Activated naive CD8-positive, alpha-beta T cell treated with anti-CD3 and anti-CD28 coated beads, Interleukin-2, amount 50 U/mL, for 16 hours (primary cell): ENCODE results near the gene RND3.

ENCODE experiments used
- DNase-seq: peaks from one replicate; pipeline ENCODE4 v3.0.0-alpha.2; 2020; ENCODE audit warnings: low read depth, low spot score

Gene RND3, protein sequence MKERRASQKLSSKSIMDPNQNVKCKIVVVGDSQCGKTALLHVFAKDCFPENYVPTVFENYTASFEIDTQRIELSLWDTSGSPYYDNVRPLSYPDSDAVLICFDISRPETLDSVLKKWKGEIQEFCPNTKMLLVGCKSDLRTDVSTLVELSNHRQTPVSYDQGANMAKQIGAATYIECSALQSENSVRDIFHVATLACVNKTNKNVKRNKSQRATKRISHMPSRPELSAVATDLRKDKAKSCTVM

DNA sequence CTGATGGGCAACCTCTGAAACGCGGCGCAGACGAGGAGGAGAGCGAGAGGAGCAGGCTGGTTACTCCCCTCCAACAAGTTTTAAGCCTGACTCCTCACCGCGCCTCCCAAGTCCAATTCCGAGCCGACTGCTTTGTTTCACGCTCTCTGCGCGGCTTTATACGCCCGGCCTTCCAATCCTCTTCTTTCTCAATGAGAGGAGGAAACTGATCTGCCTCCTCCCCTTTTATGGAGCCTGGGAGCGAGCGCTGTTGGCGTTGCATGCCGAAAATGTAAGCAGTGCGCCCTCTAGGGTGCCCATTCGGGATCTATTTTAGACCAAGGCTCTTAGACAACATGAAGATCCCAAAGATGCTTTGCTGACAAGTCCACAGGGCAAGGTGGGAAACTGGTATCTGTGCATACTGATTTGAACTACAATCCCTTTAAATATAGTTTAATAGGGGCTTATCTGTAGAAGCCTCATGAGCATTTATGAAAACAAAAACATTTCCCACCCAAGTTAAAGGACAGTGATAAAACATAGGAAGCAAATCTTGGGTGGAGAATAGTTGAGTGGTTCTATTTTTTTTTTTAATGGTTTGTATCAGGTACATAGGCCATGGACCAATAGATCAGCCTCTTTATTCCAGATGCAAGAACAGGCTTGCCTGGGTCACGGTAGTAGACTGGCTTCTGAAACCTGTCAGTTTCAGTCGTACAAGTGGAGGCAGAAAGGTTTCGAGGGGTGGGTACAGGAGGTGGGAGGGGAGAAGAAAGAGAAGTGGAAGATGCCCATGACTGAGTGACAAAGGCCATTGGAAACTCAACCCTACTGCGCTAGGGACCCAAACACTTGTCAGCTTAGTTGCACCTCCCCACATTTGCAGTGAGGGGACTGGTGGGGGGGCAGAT lies at the start of gene RND3:
TSS of gene RND3 (minus strand) at position 131 of the 893 bp plus-strand sequence. CDS start 250 bp downstream, outside the sequence.
- DNase-seq, result no peak

DNA sequence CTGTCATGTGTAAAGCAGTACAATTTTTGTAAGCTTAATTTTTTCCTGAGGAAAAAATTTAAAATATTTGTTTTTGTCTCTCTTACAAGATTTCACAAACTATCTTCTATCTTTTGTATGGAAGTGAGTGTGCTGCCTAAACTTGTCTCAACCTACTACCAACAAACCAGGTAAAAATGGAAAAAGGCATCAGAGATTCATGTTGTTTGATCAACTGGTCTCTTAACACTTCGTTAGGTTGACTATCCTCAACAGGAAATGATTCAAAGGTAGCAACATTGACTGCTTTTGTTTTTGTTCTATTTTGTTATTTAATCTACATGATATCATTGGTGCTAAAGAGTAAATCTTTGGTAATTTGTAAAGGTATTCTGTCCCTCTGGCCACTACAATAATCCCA lies 47.7 kb upstream of the RND3 start:
- DNase-seq, result no peak

DNA sequence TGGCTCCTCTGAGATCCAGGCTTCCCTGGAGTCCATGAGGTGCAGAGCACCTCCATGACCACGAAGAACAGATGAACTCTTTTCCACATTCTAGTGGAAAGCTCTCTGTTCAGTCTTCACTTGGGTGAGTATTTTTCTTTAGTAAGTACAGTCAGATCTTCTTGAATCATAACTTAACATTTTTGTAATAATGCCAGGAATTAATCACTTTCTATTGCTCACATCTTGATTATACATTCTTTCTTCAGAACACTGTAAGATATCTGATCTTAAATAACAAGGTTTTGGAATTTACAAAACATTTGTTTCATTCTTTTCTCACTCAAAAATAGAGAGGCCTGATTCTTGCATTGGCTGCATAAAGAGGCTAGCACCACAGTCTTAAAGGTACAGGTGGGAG lies 45.4 kb upstream of the RND3 start:
- no peak for DNase-seq

DNA sequence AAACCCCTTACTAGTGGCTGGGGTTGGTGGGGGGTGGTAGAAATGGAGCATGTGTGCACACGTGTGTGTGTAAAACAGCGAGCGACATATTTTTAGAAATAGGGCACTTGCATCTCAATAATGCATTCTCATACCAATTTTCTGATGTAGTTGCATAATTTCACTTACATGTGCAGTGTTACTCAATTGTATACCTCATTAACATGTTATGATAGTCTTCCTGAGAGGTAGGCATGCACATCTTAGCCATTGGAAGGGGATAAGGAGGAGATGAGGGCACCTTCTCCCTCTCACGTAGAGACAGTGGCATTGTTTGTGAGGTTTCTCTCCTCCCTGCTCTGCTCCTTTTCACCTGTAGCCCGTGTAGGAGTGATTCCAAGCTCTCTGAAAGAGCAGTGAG lies 44.6 kb upstream of the RND3 start:
- DNase-seq, result no peak

DNA sequence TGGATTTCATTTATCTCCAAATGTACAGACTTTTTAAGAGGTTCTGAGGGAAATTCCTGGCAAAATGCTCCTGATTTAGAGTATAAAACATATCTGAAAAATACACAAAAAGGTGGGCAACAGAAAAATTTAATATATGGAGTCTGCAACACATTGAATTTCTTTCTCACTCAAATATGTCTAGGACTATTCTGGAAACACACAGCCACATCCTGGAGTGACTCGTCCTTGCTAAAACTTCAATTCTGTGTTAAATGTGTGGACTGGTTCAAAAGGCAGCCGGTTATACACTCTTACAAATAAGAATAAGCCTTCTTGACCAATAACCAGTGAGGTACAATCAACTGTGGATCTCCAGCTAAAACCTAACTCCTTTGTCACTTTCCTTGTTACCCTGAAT lies 44.1 kb upstream of the RND3 start:
- no peak for DNase-seq

DNA sequence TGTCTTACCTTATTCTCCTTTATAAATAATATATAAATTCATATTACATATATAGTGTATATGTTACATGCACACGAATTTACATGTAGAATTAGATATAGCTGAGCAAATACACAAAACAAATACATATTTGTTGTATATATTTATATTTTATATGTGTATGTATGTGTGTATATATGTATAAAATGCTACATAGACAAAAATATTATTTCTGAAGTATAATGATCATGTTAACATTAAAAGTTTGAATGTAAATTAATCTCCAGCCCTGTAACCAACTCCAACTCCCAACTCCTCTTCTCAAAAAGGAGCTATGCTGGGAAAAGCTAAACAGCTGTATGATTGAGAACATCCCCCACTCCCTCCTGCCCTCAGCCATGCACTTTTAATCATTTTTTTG lies 42.7 kb upstream of the RND3 start:
- no peak for DNase-seq

DNA sequence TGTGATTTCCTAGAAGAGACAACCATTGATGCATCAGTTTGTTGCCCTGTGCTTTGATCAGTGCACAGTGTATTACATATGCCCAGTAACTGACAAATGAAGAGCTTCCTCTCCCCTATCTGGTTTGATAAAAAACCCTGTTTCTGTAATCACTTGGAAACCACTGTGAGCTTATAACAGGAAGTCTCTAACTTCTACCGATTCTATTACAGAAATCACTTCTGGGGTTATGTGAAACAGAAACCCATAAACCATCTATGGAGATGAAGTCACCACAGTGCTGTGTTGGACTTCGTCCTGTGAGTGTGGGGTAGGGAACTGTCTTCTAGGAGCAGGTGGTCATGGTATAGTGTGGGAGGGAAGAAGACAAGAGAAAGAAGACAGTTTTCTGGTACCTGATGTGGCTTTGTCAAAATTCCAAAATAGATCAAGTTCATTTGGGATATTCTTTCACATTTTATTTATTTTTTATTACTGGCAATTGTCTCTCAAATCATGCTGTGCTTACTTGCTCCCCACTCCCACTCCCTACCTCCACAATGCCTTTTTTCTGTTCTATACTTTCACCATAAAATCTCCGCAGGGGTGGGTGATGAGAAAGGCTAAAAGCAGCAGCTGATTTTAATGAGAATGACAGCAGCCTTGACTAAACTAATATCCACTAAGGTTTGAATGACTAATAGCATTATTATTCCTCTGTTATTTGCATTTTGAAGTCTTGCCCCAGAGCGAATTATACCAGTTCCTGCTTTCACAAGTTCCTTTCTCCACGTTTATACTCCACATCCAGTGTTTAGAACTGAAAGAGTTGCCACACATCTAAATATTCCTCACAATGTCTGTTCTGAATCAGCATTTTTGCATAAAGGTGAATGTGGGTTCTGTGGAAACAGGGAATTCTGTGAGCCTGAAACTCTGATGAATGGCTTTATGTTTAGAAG lies 41.7 kb upstream of the RND3 start:
- DNase-seq, result no peak

DNA sequence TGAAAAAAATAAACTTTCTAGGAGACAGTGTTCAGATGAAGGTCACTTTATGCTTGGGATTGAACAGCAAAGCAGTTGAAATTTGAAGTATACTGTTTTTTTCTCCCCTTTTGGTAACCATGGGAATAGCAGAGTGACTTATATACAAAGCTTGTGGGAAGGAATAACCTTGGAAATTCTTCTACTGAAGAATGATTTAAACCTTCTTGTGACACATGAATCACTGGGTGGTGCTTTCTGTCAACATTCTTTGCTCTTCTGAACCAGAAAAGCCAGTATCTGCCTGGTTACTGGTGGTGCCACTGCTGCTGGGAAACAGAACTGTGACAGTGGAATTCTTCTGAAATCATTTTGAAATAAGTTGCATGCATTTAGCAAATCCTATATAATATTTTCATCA lies 39.4 kb upstream of the RND3 start:
- DNase-seq, result no peak

DNA sequence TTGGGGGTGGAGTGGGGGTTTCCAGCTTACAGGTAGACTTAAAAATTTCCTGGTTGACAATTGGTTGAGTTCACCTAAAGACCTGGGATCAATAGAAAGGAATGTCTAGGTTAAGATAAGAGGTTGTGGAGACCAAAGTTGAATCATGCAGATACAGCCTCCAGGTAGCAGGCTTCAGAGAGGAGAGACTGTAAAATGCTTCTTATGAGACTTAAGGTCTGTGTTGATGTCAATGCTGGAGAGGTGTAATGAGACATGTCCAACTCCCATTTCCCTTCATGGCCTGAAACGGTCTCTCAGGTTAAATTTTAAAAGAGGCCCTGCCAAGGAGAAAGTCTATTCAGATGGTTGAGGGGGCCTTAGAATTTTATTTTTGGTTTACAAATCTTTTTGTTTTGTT lies 38.5 kb upstream of the RND3 start:
- no peak for DNase-seq

DNA sequence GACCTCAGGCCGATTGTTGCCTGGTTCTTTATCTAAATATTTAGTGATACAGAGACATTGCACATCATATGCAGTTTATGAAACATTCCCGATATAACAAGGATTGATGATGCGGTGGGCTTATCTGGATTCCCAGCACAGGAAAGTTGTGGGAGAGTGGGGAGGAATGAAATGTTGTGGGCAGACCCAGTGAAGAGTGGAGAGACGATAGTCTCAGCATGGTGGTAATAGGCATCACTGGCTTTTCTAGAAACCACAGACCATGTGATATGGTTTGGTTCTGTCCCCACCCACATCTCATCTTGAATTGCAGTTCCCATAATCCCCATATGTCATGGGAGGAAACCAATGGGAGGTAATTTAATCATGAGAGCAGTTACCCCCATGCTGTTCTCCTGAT lies 34.8 kb upstream of the RND3 start:
- DNase-seq, result no peak

DNA sequence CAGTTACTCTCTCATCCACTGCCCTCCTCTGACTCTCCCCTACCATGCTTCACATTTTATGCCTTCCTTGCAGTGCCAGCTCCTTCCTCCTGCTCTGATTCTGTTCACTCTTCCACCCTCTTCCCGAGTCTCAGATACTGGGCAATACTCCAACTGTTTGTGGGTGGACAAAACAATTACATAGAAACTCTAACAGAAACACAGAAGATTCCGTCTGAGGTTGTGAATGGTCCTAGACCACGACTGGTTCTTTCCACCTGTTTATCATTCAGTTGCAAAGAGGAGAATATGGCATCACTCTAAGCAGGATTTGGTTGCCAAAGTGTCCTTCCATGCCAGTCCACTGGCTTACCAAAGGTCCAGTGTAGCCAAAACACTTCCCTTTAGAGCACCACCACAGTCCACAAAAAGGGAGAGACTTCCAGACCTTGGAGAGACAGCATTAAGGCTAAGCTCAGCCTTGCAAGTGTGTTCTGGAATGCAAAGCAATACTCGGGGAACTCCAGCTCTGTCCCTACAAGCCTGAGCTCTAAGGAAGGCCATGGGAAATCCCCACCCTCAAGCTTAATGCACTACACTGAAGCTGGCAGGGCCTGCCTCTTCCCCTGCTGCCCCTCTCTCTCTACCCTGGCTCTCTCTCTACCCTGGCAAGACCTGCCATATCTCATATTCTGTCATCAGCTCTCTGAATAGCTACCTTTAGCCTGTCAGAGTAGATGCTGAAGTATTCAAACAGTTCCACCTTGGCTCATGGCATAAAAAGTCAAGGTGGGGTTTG lies 33.6 kb upstream of the RND3 start:
- DNase-seq, result no peak

DNA sequence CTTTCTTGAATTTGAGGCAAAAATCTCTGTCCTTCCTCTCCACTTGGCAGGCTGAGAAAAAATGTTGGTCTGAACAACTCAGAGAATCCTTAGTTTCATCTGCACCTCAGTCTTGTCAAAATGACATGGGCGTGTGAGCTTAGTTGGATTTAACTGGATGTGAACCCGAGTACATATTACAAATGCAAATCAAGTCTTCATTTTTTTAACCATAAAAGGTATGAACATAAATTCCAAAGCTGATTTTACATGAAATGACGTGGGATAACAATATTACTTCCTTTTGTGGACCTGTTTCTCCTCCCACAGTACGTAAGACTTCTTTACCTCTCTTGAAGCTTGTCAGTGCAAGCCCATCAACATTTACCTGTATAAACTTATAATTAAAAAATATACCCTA lies 32.6 kb upstream of the RND3 start:
- DNase-seq, result no peak

DNA sequence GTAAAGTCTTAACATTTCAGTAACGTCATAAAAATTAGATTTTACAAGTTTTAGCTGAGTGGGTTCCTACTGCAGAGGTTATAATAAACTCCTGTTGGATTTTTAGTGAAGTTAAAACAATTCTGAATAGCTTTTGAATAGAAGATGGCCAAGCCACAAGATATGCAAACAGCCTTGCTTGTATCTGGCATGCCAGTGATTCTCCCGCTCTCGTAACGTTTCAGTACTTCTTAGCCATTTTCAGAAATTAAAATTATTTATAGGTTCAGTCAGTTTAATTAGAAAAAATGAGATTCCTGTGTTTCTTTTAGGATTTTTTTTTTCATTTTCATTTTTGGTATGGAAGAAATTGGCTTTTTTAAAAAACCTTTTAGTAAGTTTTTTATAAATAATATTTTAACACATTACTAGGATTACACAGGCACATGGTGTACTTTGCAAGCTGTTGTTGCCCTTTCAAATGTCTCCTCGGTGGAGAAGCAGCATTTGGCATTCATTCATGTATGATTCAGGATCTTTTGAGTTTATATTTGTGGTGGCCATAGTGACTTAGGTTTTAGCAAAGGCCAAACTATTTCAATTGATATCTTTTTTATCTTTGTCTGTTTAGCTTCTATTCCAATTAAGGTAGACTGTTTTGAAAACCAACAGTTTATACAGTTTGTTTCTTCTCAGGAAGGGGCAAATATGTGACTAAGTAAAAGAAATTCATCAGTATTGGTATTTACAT lies 30.6 kb upstream of the RND3 start:
- DNase-seq, result no peak

DNA sequence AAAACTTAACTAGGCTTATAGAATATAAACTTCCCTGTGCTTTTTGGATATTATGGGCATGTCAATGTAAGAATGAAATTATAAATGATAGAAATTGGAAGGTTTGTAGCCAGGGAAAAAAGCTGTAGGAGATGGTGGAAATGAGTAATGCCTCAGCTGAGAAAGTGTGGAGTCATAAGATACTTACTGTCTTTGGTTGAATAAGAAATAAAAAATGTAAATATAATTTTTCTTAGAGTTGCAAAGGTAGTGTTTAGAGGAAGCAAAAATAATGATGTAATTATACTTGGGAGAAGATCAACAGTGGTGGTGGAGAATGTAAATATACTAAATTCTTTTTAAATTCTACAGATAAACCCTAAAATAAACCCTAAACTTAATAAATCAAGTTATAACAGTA lies 26.2 kb upstream of the RND3 start:
- DNase-seq, result no peak

DNA sequence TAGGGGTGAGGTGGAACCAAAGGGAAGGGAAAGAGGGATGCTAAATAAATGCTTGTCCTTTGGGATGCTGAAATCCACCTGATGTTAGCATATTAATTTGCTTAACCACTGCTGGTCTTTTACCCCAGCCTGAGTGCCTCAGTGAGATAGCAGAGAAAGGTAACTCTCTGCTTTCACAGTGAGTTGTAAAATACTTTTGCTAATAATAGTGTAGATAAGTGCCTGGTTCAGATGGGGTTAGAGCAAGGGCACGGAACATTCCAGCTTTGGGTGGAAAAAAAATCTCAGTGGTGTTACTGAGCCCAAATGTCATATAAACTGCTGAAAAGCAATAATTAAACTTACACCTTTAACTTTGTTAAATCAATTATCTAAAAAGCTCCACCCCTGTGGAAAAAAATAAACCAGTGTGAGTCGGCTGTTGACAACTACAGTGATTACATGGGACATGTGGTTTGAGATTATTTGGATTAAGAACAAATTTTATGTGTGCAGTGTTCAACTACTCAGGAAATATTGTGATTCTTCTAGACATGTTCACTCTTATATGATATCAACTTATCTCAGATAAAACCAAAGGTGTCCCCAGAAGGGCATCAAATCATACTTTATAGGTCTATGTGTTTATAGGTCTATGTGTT lies 21.1 kb upstream of the RND3 start:
- DNase-seq, result no peak

DNA sequence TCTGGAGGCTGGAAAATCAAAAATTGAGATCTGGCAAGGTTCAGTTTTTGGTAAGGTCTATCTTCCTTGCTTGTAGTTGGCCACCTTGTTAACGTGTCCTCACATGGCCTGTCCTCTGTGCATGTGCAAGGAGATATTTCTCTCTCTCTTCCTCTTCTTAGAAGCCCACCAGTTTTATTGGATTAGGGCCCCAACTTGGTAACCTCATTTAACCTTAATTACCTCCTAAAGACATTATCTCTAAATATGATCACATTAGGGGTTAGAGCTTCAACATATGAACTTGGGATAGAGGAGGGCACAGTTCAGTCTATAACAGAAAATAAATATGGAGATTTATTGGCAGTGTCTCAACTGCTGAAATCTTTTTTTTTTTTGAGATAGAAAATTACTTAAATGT lies 19.6 kb upstream of the RND3 start:
- DNase-seq, result no peak

DNA sequence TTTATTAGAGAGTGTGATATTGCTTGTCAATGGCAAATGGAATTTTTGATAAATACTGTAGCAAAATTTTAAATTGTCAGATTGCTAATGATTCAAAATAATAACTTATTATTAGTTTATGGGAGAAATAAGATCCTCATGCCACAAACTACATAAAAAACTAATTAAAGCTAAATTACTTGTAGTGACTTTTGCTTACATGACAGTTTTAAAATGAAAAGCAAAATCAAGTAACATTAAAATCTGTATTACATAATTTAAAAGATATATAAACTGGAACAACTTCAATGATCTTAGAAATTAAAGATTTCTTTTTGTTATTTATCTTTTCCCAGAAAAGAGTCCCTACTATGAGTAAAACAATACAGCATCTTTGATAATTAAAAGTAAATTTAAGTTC lies 17.7 kb upstream of the RND3 start:
- no peak for DNase-seq

DNA sequence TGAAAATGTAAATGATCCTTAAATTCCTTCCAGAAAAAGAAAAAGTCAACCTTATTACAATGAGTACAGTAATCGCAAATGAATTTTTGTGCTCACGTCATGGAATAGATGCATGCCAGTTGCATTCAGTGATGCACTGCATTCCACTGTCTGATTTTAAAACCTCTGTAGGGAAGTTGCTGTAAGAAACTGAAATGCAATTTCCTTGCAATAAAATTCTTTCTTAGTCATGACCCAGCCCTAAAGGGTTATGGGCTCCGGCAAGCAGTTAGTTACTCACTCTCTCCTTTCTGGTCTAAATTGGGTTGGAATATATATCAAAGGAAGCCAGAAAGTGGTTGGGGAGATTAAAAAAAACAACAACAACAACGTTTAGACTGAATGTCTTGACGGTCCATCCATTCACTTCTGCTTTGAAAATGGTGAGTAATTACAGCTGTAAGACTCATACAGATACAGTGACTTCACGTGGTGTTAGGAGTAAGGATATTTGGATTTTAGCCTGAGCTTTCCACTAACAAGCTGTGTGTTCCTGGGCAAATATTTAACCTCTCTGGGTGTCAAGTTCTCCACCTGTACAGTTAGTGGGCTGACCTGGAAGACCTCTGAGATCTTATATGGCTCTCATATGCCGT lies 8.6 kb upstream of the RND3 start:
- DNase-seq, result no peak

DNA sequence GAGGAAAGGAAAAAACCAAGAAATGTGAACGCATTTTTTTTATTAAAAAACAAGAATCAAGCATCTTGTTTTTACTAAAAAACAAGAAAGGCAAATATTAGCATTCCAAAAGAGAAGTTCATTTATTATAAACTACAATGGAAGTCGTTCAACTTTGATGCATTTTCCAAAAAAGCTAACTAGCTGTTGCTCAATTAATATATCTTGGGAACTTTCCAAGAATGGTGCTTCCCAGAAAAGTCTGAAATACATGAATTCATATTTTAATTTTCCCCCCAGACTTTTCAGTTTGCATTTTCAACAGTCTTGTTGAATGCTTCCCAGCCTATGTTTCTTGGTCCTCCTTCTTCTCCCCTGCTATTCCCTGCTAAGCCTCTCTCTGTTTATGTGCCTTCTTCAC lies 7.5 kb upstream of the RND3 start:
- DNase-seq, result no peak
